PC-3 (cell line): Measurements from ENCODE around the gene MCTP2.

Experiments used
- CTCF ChIP-seq: fragments of 300-600 bp; sonication (generic); conservative IDR thresholded peaks from 2 replicates; pipeline ENCODE4 v1.5.1; 2017; ENCODE audit warnings: antibody characterized with exemption, low read depth, mild to moderate bottlenecking, low read length
- EZH2 ChIP-seq: fragments of 300-600 bp; sonication (generic); IDR thresholded peaks from one replicate; pipeline ENCODE4 v1.6.1; 2017; ENCODE audit warnings: antibody characterized with exemption, mild to moderate bottlenecking, low read length; ENCODE audit not compliant: unreplicated experiment

DNA sequence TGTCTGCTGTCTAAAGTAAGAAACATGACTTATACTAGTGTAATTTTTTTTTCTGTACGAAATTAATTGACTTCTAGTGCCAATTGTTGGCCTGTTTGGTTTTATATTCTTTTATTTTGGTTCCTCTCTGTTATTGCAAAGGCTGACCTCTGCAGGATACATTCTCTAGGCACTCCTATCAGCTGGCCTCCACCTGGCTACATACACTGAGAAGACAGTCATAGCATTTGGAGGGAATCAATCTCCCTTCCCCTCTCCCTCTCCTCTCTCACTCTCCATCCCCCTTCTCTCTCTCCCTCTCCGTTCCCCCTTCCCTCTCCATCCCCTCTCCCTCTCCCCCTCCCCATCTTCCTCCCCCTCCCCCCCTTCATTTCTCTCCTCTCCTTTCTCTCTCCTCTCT is 116.7 kb downstream of the MCTP2 start:
- no peak for TF ChIP-seq EZH2
- no peak for TF ChIP-seq CTCF
